ENCODE data around the gene RFTN1.

Gene RFTN1

GRCh38 chr3:16464511-16465148, 48.9 kb downstream of the RFTN1 start:
- Histone ChIP-seq H3K4me3 (no peak overlapping the region), H3K27ac (no peak overlapping the region), H3K36me3 (ENCODE audit: insufficient read depth, low read length) (no peaks in the 10 kb centered on the region), H3K9ac (ENCODE audit: insufficient read length) (no peak overlapping the region), H3K9me3 (ENCODE audit: low read depth, low read length) (no peaks in the 10 kb centered on the region)
- DNase-seq (ENCODE audit: low read depth, low spot score): no peak
- TF ChIP-seq FOXP2 (optimal IDR thresholded peaks at IDR 0.05; ENCODE audit: control extremely low read depth, extremely low read length, insufficient read depth) (no peak), EZH2 (IDR thresholded peaks at IDR 0.05) (no peak), POLR2AphosphoS5 (IDR thresholded peaks at IDR 0.05; ENCODE audit: borderline replicate concordance, low read depth, low read length) (no peak)

- no peak overlapping the region for H3K27ac ChIP-seq
- H3K4me3 ChIP-seq: no peak overlapping the region
- no peak for DNase-seq (ENCODE audit: low read depth, low spot score)
- H3K9me3 ChIP-seq (ENCODE audit: low read depth, low read length): no peaks in the 10 kb centered on the region
- TF ChIP-seq FOXP2 (optimal IDR thresholded peaks at IDR 0.05; ENCODE audit: control extremely low read depth, extremely low read length, insufficient read depth) (no peak), POLR2AphosphoS5 (IDR thresholded peaks at IDR 0.05; ENCODE audit: borderline replicate concordance, low read depth, low read length) (no peak), EZH2 (IDR thresholded peaks at IDR 0.05) (no peak)
- H3K36me3 ChIP-seq (ENCODE audit: insufficient read depth, low read length): no peaks in the 10 kb centered on the region
- no peak overlapping the region for H3K9ac ChIP-seq (ENCODE audit: insufficient read length)
These were observed 49.6 kb downstream of the RFTN1 start for GRCh38 chr3:16463914-16464313.

- no peak overlapping the region for H3K27ac ChIP-seq
These were observed 50.4 kb downstream of the RFTN1 start for GRCh38 chr3:16463119-16463518.

GRCh38 chr3:16462679-16463078, 50.8 kb downstream of the RFTN1 start:
- no peak overlapping the region for H3K9ac ChIP-seq (ENCODE audit: insufficient read length)
- DNase-seq (ENCODE audit: low read depth, low spot score): no peak
- H3K27ac ChIP-seq: no peak overlapping the region
- no peak for TF ChIP-seq FOXP2 (optimal IDR thresholded peaks at IDR 0.05; ENCODE audit: control extremely low read depth, extremely low read length, insufficient read depth)
- no peak for TF ChIP-seq POLR2AphosphoS5 (IDR thresholded peaks at IDR 0.05; ENCODE audit: borderline replicate concordance, low read depth, low read length)
- no peak for TF ChIP-seq EZH2 (IDR thresholded peaks at IDR 0.05)
- no peaks in the 10 kb centered on the region for H3K36me3 ChIP-seq (ENCODE audit: insufficient read depth, low read length)
- no peaks in the 10 kb centered on the region for H3K9me3 ChIP-seq (ENCODE audit: low read depth, low read length)
- H3K4me3 ChIP-seq: no peak overlapping the region

More at GRCh38 chr3:16463119-16463518, 50.4 kb downstream of the RFTN1 start:
- no peak for TF ChIP-seq EZH2 (IDR thresholded peaks at IDR 0.05)
- Histone ChIP-seq H3K9me3 (ENCODE audit: low read depth, low read length) (no peaks in the 10 kb centered on the region), H3K9ac (ENCODE audit: insufficient read length) (no peak overlapping the region), H3K4me3 (no peak overlapping the region), H3K36me3 (ENCODE audit: insufficient read depth, low read length) (no peaks in the 10 kb centered on the region)
- DNase-seq (ENCODE audit: low read depth, low spot score): no peak

- DNase-seq (ENCODE audit: low read depth, low spot score): no peak
- no peak for TF ChIP-seq EZH2 (IDR thresholded peaks at IDR 0.05)
- no peak for TF ChIP-seq FOXP2 (optimal IDR thresholded peaks at IDR 0.05; ENCODE audit: control extremely low read depth, extremely low read length, insufficient read depth)
- TF ChIP-seq POLR2AphosphoS5 (IDR thresholded peaks at IDR 0.05; ENCODE audit: borderline replicate concordance, low read depth, low read length): no peak
- Histone ChIP-seq H3K9me3 (ENCODE audit: low read depth, low read length) (no peaks in the 10 kb centered on the region), H3K4me3 (no peak overlapping the region), H3K36me3 (ENCODE audit: insufficient read depth, low read length) (no peaks in the 10 kb centered on the region), H3K27ac (no peak overlapping the region), H3K9ac (ENCODE audit: insufficient read length) (no peak overlapping the region)
These were observed 51.8 kb downstream of the RFTN1 start for GRCh38 chr3:16461463-16462245.

- Histone ChIP-seq H3K9ac (ENCODE audit: insufficient read length) (no peak overlapping the region), H3K27ac (no peak overlapping the region), H3K9me3 (ENCODE audit: low read depth, low read length) (no peaks in the 10 kb centered on the region), H3K4me3 (no peak overlapping the region), H3K36me3 (ENCODE audit: insufficient read depth, low read length) (no peaks in the 10 kb centered on the region)
- DNase-seq (ENCODE audit: low read depth, low spot score): no peak
- TF ChIP-seq FOXP2 (optimal IDR thresholded peaks at IDR 0.05; ENCODE audit: control extremely low read depth, extremely low read length, insufficient read depth): no peak
- TF ChIP-seq EZH2 (IDR thresholded peaks at IDR 0.05): no peak
- TF ChIP-seq POLR2AphosphoS5 (IDR thresholded peaks at IDR 0.05; ENCODE audit: borderline replicate concordance, low read depth, low read length): no peak
These were observed 52.6 kb downstream of the RFTN1 start for GRCh38 chr3:16460886-16461285.

GRCh38 chr3:16460273-16460672, 53.2 kb downstream of the RFTN1 start:
- H3K9me3 ChIP-seq (ENCODE audit: low read depth, low read length): no peaks in the 10 kb centered on the region
- no peak overlapping the region for H3K27ac ChIP-seq
- no peaks in the 10 kb centered on the region for H3K36me3 ChIP-seq (ENCODE audit: insufficient read depth, low read length)
- H3K9ac ChIP-seq (ENCODE audit: insufficient read length): no peak overlapping the region
- no peak overlapping the region for H3K4me3 ChIP-seq
- TF ChIP-seq EZH2 (IDR thresholded peaks at IDR 0.05) (no peak), POLR2AphosphoS5 (IDR thresholded peaks at IDR 0.05; ENCODE audit: borderline replicate concordance, low read depth, low read length) (no peak), FOXP2 (optimal IDR thresholded peaks at IDR 0.05; ENCODE audit: control extremely low read depth, extremely low read length, insufficient read depth) (no peak)
- DNase-seq (ENCODE audit: low read depth, low spot score): no peak

GRCh38 chr3:16456784-16457415, 56.6 kb downstream of the RFTN1 start:
- no peaks in the 10 kb centered on the region for H3K36me3 ChIP-seq (ENCODE audit: insufficient read depth, low read length)
- TF ChIP-seq EZH2 (IDR thresholded peaks at IDR 0.05) (no peak), FOXP2 (optimal IDR thresholded peaks at IDR 0.05; ENCODE audit: control extremely low read depth, extremely low read length, insufficient read depth) (no peak), POLR2AphosphoS5 (IDR thresholded peaks at IDR 0.05; ENCODE audit: borderline replicate concordance, low read depth, low read length) (no peak)

More at GRCh38 chr3:16456784-16457415, 56.6 kb downstream of the RFTN1 start:
- Histone ChIP-seq H3K9ac (ENCODE audit: insufficient read length) (no peak overlapping the region), H3K27ac (no peak overlapping the region), H3K4me3 (no peak overlapping the region), H3K9me3 (ENCODE audit: low read depth, low read length) (no peaks in the 10 kb centered on the region)
- no peak for DNase-seq (ENCODE audit: low read depth, low spot score)
